NOMO-1 treated with DMSO at 0.1 percent for 48 hours (cell line): ENCODE results near the gene LRRC23.
A peak's percentile ranks its signal among the peaks of the same experiment; 100 is the strongest.

ENCODE experiments used
- DNase-seq: peaks from one replicate; lab custom pipeline; 2025; ENCODE audit not compliant: unreplicated experiment; lab: John Stamatoyannopoulos, UW

Gene LRRC23

GRCh38 chr12:6955108-6956020 is 50.7 kb downstream of the LRRC23 start:
- no peak for DNase-seq

- no peak for DNase-seq
These were observed 51.6 kb downstream of the LRRC23 start for GRCh38 chr12:6956021-6956727.

- no peak for DNase-seq
These were observed 52.6 kb downstream of the LRRC23 start for GRCh38 chr12:6957151-6957701.

DNA sequence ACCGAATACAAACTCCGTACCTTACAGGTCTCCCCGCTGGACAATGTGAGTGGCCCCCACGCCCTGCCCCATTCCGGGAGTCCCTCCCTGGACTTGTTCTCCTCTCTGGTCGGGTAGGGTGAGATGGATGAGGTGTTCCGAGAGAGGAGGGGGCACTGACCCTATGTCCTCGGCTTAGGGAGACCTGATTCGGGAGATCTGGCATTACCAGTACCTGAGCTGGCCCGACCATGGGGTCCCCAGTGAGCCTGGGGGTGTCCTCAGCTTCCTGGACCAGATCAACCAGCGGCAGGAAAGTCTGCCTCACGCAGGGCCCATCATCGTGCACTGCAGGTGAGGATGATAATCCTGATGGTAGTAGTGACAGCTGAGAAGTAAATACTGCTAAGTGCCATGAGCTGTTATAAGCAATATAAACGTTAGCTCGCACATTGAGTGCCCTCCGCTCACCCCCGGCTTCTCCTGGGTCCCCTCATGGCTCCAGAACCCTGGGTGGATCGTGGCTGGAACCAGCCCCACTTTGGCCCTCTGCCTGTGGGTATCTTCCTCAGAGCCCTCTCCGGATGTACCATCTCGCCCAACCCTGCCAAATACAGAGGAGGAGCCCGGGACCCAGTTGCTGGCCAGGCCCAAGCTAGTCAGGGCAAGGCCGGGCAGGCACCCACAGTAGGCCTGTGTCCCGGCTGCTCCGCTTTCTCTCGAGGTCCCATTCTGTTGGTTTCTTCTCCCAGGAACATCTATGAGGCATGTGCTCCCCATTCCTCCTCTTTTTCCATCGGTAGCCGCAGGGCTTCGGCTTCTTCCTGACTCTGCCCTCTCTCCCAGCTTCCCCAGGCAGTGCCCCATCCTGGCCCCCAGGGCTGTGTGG is 53.4 kb downstream of the LRRC23 start:
- DNase-seq, result no peak

- peak; percentile 54 for DNase-seq
These were observed 54.0 kb downstream of the LRRC23 start for GRCh38 chr12:6958609-6959057.

GRCh38 chr12:6959058-6959804 is 54.6 kb downstream of the LRRC23 start:
- DNase-seq, result peak; percentile 94

GRCh38 chr12:6959805-6960592 is 55.4 kb downstream of the LRRC23 start:
- DNase-seq, result no peak

GRCh38 chr12:6960593-6961277 is 56.1 kb downstream of the LRRC23 start:
- DNase-seq, result peak; percentile 76

DNA sequence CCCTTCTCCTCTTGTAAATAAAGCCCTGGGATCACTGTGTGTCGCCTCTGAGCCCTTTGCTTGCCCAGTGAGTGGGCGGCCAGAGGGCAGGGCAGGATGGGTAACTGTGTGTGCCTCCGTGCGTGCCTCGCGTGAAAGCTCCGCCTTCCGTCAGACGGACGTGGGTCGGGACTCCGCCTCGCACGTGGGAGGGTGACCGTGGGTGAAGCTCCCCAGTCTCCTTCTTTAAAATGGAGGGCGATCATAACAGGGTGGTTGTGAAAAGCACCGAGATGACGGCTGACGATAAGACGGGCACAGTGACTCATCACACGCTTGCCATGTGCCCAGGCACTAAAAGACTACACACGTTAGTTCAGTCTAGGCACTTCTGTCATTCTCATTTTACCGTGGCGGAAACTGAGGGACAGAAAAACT is 56.7 kb downstream of the LRRC23 start:
- peak; percentile 47 for DNase-seq

DNA sequence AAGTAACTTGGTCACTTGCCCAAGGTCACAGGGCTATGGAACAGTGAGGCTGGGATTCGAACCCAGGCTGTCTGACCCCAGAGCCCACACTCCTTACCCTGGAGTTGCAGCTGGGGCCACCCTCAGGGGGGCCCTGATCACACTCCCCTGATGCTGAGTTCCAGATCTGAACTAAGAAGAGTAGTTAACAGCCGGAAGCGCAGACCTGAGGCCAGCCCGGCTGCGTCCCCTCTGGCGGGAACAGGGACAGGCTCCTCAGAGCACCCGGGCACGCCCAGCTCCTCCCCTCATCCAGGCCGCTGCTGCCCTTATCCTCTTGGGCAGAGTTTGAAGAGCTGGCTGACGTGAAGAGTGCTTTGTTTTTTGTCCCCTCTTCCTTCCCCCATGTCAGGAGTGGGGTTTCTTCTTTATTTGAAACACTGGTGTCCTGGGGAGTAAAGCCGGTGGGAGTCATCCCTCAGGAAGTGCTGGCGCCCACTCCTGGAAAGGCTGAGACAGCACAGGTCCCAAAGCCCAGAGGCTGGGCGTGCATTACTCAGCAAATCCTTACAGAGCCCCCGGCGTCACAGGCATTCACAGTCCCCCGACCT is 57.2 kb downstream of the LRRC23 start:
- DNase-seq, result peak; percentile 79

GRCh38 chr12:6962285-6963015 is 57.8 kb downstream of the LRRC23 start:
- DNase-seq, result peak; percentile 51

DNA sequence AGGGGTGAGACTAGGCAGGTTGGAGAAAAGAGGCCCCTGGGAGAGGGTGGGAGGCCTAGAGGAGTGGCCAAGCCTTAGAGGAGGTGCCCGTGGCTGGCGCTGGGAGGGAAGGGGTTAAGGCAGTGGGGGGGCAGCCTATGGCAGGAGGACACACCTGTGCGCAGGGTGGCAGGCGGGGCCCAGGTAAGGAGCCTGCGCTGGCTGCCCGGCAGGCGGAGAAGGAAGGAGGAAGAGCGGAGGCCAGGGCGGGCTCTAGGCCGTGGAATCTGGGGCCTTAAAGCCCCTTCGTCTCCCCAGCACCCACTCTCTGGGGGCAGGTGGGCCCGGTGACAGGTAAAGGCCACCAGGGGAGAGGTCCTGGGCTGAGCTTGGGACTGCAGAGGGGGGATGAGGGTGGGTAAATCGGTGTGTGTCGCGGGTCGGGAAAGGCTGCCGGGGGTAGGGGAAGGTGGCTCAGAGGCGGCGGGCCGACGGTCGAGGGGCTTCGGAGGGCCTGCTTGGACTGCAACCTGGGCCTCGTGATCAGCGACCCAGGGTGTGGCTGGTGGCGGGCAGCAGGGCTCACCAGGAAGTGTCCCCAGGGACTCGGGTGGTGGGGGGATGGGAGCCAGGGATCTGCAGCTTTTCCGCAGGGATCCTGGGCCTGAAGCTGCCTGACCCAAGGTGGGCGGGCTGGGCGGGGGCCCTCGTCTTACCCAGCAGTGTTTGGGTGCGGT is 58.6 kb downstream of the LRRC23 start:
- DNase-seq, result no peak
